Esophagus muscularis mucosa (tissue), 4 donors: ENCODE measurements around the gene ZDHHC24. TPM values are rescaled to one million over a fixed set of nuclear protein-coding genes. Genes with fewer than 3 reads are reported as not detected.

Source experiments
- DNase-seq: peaks from one replicate; pipeline ENCODE4 v3.0.0-alpha.2; 2017; ENCODE audit errors: extremely low spot score
- H3K27ac ChIP-seq, 4 donors: fragments of 200-600 bp; sonication (generic); replicated peaks in 1 of 4; 1 replicate in 3 of 4; 2 replicates in 1 of 4; pipeline ENCODE4 v1.5.1; 2016 to 2019; ENCODE audit warnings: mild to moderate bottlenecking in 1 of 4
- H3K27me3 ChIP-seq, 4 donors: fragments of 200-600 bp; sonication (generic); one replicate each; pipeline versions ENCODE4 v1.5.1 to v1.6.0; 2016 to 2019
- H3K36me3 ChIP-seq, 4 donors: fragments of 200-600 bp; sonication (generic); one replicate each; pipeline ENCODE4 v1.5.1; 2016 to 2019
- H3K4me1 ChIP-seq, 4 donors: fragments of 200-600 bp; sonication (generic); one replicate each; pipeline ENCODE4 v1.5.1; 2016 to 2019
- H3K4me3 ChIP-seq, 4 donors: fragments of 200-600 bp; sonication (generic); 1 replicate in 2 of 4; 2 replicates in 2 of 4; pipeline ENCODE4 v1.5.1; 2016 to 2019; ENCODE audit warnings: mild to moderate bottlenecking in 4 of 4, moderate library complexity in 1 of 4
- H3K9me3 ChIP-seq, 4 donors: fragments of 200-600 bp; sonication (generic); 1 replicate in 3 of 4; 2 replicates in 1 of 4; pipeline ENCODE4 v1.5.1; 2016 to 2019
- EP300 ChIP-seq: sonication (generic); formaldehyde crosslinking; IDR thresholded peaks from one replicate; pipeline ENCODE4 v1.6.1; 2017; ENCODE audit warnings: antibody characterized with exemption
- POLR2A ChIP-seq: fragments of 450-650 bp; IDR thresholded peaks from one replicate; pipeline ENCODE4 v1.6.1; 2017; ENCODE audit warnings: antibody characterized with exemption, moderate library complexity, mild to moderate bottlenecking, low read depth
- POLR2AphosphoS5 ChIP-seq, 2 donors: sonication (generic); formaldehyde crosslinking; IDR thresholded peaks; one replicate each; pipeline ENCODE4 v1.6.1; 2017; ENCODE audit warnings: antibody characterized with exemption in 2 of 2
- WGBS: methylation state at CpG from one replicate; pipeline ENCODE4 v1.1.5; 2018; 5-methylcytosine and 5-hydroxymethylcytosine counted together
- intact Hi-C: fragments of 100-400 bp; cut with DNase I; formaldehyde crosslinking; loops from one replicate; pipeline ENCODE4 v1.15.1; 2023
- total RNA-seq, 4 donors: library from RNA; depleted of rRNA; stranded (reverse); fragments of >200 nt; gene quantifications; one replicate each; pipeline versions ENCODE4 v1.1.0 to v1.2.1, GENCODE V29; 2016
- TF ChIP-seq, protein P1 (sequence below), 3 experiments: fragments of 200-600 bp in 2 of 3; fragments of 450-650 bp in 1 of 3; sonication (generic) in 2 of 3; IDR thresholded peaks; one replicate each; pipeline ENCODE4 v1.5.1; 2017 to 2019; ENCODE audit warnings: antibody characterized with exemption in 3 of 3, mild to moderate bottlenecking in 2 of 3, moderate library complexity in 1 of 3

The ZDHHC24 gene
- total RNA-seq, 4 donors from 2014 or later: 7.6 to 16.2 (median 12.2) TPM

DNA sequence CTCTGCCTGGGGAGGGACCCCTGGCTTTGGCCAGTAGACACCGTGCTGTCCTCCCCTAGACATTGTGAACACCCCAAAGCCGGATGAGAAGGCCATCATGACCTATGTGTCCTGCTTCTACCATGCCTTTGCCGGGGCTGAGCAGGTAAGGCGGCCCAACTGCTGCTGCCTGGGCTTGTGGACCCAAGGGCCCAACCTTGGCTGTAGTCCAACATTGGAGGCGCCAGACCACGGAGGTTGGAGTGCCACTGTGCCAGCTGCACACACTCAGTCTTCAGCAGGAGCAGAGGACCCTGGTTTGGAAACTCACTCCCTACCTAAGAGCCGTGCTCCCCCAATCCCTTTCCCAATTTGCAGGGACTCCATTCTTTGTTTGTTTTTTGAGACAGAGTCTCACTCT is 10.2 kb upstream of the ZDHHC24 start:
- peaks cover 0 to 10% (median 0%) of the 10 kb centered on the region in 4 donors for H3K27me3 ChIP-seq
- H3K36me3 ChIP-seq: no peaks in the 10 kb centered on the region
- TF ChIP-seq POLR2AphosphoS5 (IDR thresholded peaks at IDR 0.05): no peak
- TF ChIP-seq, protein P1, sequence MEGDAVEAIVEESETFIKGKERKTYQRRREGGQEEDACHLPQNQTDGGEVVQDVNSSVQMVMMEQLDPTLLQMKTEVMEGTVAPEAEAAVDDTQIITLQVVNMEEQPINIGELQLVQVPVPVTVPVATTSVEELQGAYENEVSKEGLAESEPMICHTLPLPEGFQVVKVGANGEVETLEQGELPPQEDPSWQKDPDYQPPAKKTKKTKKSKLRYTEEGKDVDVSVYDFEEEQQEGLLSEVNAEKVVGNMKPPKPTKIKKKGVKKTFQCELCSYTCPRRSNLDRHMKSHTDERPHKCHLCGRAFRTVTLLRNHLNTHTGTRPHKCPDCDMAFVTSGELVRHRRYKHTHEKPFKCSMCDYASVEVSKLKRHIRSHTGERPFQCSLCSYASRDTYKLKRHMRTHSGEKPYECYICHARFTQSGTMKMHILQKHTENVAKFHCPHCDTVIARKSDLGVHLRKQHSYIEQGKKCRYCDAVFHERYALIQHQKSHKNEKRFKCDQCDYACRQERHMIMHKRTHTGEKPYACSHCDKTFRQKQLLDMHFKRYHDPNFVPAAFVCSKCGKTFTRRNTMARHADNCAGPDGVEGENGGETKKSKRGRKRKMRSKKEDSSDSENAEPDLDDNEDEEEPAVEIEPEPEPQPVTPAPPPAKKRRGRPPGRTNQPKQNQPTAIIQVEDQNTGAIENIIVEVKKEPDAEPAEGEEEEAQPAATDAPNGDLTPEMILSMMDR (IDR thresholded peaks at IDR 0.05): no peak
- no peak for TF ChIP-seq EP300
- no peak for TF ChIP-seq POLR2A
- H3K4me1 ChIP-seq: peaks cover 8 to 16% (median 12%) of the 10 kb centered on the region in 4 donors
- no peaks in the 10 kb centered on the region for H3K9me3 ChIP-seq
- 81% methylated on average over 6 of the region's 7 CpGs for WGBS
- no peak for DNase-seq
- no peak overlapping the region for H3K4me3 ChIP-seq
- H3K27ac ChIP-seq: no peak overlapping the region
- intact Hi-C loops: no loop called here

DNA sequence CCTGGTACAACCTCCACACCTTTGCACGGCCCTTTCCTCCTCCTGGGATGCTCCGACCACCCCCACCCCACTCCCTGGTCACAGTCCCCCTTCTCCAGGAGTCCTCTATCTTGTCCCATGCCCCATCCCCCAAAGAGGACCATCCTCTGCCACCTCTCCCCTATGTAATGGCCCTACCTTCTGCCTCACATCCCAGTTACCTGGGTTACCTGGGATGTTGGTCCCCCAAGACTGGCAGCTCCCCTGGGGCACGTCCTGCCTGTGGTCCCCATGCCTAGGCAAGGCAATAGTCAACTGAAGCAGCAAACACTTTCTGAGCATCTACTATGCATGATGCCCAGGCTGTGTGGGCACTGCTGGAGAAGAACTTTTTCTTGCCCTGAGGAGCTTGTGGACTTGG is 9.6 kb upstream of the ZDHHC24 start:
- no peak overlapping the region for H3K27ac ChIP-seq
- H3K36me3 ChIP-seq: no peaks in the 10 kb centered on the region
- no peaks in the 10 kb centered on the region for H3K9me3 ChIP-seq
- H3K27me3 ChIP-seq: peaks cover 0 to 10% (median 0%) of the 10 kb centered on the region in 4 donors
- WGBS: 77% methylated on average over 3 of the region's 3 CpGs
- H3K4me3 ChIP-seq: no peak overlapping the region
- peaks cover 8 to 16% (median 12%) of the 10 kb centered on the region in 4 donors for H3K4me1 ChIP-seq
- no peak for TF ChIP-seq EP300
- no peak for TF ChIP-seq POLR2A
- TF ChIP-seq, protein P1 (IDR thresholded peaks at IDR 0.05): no peak
- TF ChIP-seq POLR2AphosphoS5 (IDR thresholded peaks at IDR 0.05): no peak
- intact Hi-C loops: no loop called here
- DNase-seq: no peak

DNA sequence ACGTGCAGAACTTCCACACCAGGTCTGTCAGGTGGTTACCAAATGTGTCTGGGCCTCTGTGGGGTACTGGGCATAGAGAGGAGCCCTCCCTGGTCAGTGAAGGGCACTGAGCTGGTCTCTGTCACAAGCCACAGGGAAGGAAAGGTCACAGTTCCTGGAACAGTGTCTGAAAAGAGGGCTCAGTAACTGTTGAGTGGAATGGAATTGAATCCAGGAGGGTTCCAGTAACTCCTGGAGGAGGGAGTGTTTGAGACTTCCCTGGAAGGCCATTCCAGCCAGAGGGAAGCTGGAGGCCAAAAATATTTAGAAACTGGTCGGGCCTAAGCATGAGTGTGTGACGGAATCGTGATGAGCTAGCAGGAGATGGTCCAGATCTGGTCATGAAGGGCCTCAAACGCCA is 8.8 kb upstream of the ZDHHC24 start:
- peaks cover 8 to 14% (median 12%) of the 10 kb centered on the region in 4 donors for H3K4me1 ChIP-seq
- no peaks in the 10 kb centered on the region for H3K36me3 ChIP-seq
- WGBS: 83% methylated on average over 5 of the region's 5 CpGs
- H3K4me3 ChIP-seq: no peak overlapping the region
- peaks cover 0 to 10% (median 0%) of the 10 kb centered on the region in 4 donors for H3K27me3 ChIP-seq
- DNase-seq: no peak
- TF ChIP-seq EP300 (no peak), POLR2AphosphoS5 (IDR thresholded peaks at IDR 0.05) (no peak), POLR2A (no peak)
- TF ChIP-seq, protein P1 (IDR thresholded peaks at IDR 0.05): no peak
- no peaks in the 10 kb centered on the region for H3K9me3 ChIP-seq
- no peak overlapping the region for H3K27ac ChIP-seq
- intact Hi-C loops: no loop called here

DNA sequence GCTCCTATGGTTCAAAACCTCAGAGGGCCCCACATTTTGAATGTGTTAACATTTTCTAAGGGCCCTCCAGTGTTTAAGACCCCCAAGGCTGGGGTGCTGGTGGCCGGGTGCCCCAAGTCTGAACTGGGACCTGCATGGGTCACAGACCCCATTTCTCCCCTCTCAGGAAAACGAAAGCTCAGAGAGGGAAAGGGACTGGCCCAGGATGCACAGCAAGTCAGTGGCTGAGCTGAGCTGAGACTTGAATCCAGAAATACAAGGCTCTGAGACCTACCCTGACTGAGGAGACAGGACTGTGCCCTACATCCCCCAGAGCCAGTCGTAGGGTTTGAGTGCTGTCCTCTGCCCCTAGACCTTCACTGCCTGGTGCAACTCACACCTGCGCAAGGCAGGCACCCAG is 5.0 kb upstream of the ZDHHC24 start:
- no peak overlapping the region for H3K27ac ChIP-seq
- peaks cover 7 to 21% (median 11%) of the 10 kb centered on the region in 4 donors for H3K4me1 ChIP-seq
- no peaks in the 10 kb centered on the region for H3K27me3 ChIP-seq
- no peak overlapping the region for H3K4me3 ChIP-seq
- 95% methylated on average over 2 of the region's 4 CpGs for WGBS
- TF ChIP-seq EP300: no peak
- TF ChIP-seq POLR2A: no peak
- no peak for TF ChIP-seq POLR2AphosphoS5 (IDR thresholded peaks at IDR 0.05)
- TF ChIP-seq, protein P1 (IDR thresholded peaks at IDR 0.05): no peak
- H3K36me3 ChIP-seq: no peaks in the 10 kb centered on the region
- H3K9me3 ChIP-seq: no peaks in the 10 kb centered on the region
- intact Hi-C loops: no loop called here
- DNase-seq: no peak

DNA sequence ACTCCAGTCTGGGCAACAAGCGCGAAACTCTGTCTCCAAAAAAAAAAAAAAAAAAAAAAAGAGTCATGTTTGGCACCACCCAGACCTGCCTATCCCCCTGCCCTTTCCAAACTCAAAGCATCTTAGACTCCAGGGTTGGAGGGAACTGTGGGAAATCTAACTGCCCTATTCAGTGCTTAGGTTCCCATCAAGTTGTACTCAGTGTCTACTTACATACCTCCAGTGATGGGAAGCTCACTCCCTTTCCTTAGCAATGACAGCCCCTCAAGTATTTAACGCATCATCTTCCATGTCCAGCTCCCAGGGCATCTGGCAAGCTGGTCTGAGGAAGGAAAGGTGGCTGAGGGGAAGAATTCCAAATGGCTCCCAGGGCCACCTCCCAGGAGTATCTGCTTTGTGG is 3.8 kb upstream of the ZDHHC24 start:
- no peak overlapping the region for H3K27ac ChIP-seq
- no peak for DNase-seq
- no peak for TF ChIP-seq POLR2AphosphoS5 (IDR thresholded peaks at IDR 0.05)
- TF ChIP-seq EP300: no peak
- TF ChIP-seq, protein P1 (IDR thresholded peaks at IDR 0.05): no peak
- TF ChIP-seq POLR2A: no peak
- 92% methylated on average over 3 of the region's 3 CpGs for WGBS
- intact Hi-C loops: no loop called here
- H3K9me3 ChIP-seq: no peaks in the 10 kb centered on the region
- no peak overlapping the region for H3K4me3 ChIP-seq
- no peaks in the 10 kb centered on the region for H3K36me3 ChIP-seq
- H3K27me3 ChIP-seq: no peaks in the 10 kb centered on the region
- peaks cover 16 to 31% (median 20%) of the 10 kb centered on the region in 4 donors for H3K4me1 ChIP-seq
